Astrocyte (in vitro differentiated cells and primary cell): ENCODE measurements around the gene ACAA2.

ENCODE experiments used
- EZH2 ChIP-seq: IDR thresholded peaks from 2 replicates; pipeline ENCODE4 v1.6.1; 2012; ENCODE audit warnings: mild to moderate bottlenecking, low read length, inconsistent platforms; ENCODE audit not compliant: insufficient read depth
- TF ChIP-seq, protein P1 (sequence below): IDR thresholded peaks from 2 replicates; pipeline ENCODE4 v1.5.1; 2011; ENCODE audit warnings: low read depth, mild to moderate bottlenecking, inconsistent platforms, low read length, moderate library complexity; ENCODE audit not compliant: insufficient read depth

DNA sequence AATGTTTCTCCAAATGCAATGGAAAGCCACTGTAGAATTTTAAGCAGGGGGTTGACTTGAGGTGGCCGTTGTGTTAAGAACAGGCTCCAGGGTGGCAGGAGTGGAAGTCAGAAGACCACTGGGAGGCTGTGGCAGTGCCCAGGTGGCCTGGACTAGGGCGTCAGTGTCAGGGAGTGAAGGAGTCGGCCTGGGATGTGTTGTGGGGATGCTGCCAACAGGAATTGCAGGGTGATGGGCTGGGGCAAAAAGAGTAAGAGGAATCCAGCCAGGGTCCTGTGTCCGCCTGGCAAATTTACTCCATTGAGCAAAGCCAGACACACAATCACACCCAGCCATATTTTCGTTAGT lies 55.1 kb downstream of the ACAA2 start:
- TF ChIP-seq, protein P1, sequence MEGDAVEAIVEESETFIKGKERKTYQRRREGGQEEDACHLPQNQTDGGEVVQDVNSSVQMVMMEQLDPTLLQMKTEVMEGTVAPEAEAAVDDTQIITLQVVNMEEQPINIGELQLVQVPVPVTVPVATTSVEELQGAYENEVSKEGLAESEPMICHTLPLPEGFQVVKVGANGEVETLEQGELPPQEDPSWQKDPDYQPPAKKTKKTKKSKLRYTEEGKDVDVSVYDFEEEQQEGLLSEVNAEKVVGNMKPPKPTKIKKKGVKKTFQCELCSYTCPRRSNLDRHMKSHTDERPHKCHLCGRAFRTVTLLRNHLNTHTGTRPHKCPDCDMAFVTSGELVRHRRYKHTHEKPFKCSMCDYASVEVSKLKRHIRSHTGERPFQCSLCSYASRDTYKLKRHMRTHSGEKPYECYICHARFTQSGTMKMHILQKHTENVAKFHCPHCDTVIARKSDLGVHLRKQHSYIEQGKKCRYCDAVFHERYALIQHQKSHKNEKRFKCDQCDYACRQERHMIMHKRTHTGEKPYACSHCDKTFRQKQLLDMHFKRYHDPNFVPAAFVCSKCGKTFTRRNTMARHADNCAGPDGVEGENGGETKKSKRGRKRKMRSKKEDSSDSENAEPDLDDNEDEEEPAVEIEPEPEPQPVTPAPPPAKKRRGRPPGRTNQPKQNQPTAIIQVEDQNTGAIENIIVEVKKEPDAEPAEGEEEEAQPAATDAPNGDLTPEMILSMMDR = no peak
- no peak for TF ChIP-seq EZH2
